ENCODE data around the gene SLC13A4.

DNA sequence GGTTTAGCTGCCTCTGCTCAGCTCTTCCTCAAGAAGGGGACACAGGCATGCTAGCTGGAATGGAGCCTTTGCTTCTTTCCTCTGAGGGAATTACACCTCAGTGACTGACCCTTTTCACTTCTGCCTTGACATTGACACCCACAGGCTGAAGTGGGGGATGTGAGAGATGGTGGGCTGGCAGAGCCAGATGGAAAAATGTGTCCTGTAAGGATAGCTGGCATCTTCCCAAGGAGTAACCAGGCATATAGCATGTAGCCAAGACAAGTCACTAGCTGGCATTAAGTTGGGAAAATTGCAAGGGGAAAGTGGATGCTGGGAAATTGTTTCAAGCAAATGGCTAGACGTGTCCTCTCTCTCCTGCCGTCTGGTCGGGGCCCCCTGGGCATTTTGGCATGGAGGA is 45.8 kb downstream of the SLC13A4 start:
- TF ChIP-seq, protein P1, sequence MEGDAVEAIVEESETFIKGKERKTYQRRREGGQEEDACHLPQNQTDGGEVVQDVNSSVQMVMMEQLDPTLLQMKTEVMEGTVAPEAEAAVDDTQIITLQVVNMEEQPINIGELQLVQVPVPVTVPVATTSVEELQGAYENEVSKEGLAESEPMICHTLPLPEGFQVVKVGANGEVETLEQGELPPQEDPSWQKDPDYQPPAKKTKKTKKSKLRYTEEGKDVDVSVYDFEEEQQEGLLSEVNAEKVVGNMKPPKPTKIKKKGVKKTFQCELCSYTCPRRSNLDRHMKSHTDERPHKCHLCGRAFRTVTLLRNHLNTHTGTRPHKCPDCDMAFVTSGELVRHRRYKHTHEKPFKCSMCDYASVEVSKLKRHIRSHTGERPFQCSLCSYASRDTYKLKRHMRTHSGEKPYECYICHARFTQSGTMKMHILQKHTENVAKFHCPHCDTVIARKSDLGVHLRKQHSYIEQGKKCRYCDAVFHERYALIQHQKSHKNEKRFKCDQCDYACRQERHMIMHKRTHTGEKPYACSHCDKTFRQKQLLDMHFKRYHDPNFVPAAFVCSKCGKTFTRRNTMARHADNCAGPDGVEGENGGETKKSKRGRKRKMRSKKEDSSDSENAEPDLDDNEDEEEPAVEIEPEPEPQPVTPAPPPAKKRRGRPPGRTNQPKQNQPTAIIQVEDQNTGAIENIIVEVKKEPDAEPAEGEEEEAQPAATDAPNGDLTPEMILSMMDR (IDR thresholded peaks at IDR 0.05) = no peak
- TF ChIP-seq POLR2AphosphoS5 (IDR thresholded peaks at IDR 0.05; ENCODE audit: low read depth, low read length) (no peak), SIN3A (IDR thresholded peaks at IDR 0.05; ENCODE audit: borderline replicate concordance, insufficient read depth, low read depth, low read length) (no peak), REST (IDR thresholded peaks at IDR 0.05; ENCODE audit: insufficient read depth in 1 of 2, low read depth in 2 of 2, low read length in 1 of 2) (no peak), TCF7L2 (IDR thresholded peaks at IDR 0.05; ENCODE audit: low read depth, low read length) (no peak)
